ENCODE results near the gene NSA2.

The NSA2 gene

GRCh38 chr5:74816875-74817274 is 49.8 kb downstream of the NSA2 start:
- DNase-seq (ENCODE audit: low read depth), result no peak

DNA sequence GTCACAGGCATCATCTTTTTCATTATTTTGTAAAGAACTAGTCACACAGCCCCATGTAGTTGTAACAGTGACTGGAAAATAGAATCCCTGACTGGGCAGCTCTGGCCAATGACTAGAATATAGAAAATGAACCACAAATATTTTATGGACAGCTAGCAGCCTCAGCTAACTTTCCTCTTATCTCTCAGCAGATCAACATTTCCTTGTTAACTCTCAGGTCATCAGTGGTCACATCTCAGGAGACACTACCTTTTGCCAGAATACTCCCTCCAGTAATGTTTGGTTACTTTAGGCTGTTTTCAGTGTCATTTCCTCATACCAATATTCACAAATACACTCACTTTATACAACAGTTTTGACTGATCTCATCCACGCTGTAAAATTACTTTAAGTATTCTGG is 55.2 kb downstream of the NSA2 start:
- no peak for DNase-seq (ENCODE audit: low read depth)

GRCh38 chr5:74829413-74829812 is 62.4 kb downstream of the NSA2 start:
- no peak for DNase-seq (ENCODE audit: low read depth)

All from amniotic epithelial cell (primary cell).